Stomach (tissue), 9 donors: ENCODE results near the gene AQP10. TPM values are rescaled to one million over a fixed set of nuclear protein-coding genes. Genes with fewer than 3 reads are reported as not detected.
"Not testable (repeated sequence)": the region's sequence is repeated elsewhere in the genome, so short reads cannot be mapped to it uniquely, and the experiment has no call there.

ENCODE experiments used
- DNase-seq, 2 donors: peaks; one replicate each; pipeline versions ENCODE4 v3.0.0 to v3.0.0-alpha.2; 2013 to 2019
- H3K27ac ChIP-seq, 5 donors: fragments of 200-600 bp in 4 of 5; sonication (generic) in 4 of 5; one replicate each; pipeline ENCODE4 v1.5.1; 2013 to 2019; ENCODE audit warnings: mild to moderate bottlenecking in 1 of 5, moderate library complexity in 1 of 5
- H3K27me3 ChIP-seq, 3 donors: fragments of 200-600 bp; sonication (generic); one replicate each; pipeline ENCODE4 v1.5.1; 2017 to 2019; ENCODE audit warnings: mixed run types in 1 of 3
- H3K36me3 ChIP-seq, 4 donors: fragments of 200-600 bp; sonication (generic); 1 replicate in 3 of 4; 2 replicates in 1 of 4; pipeline ENCODE4 v1.5.1; 2016 to 2019
- H3K4me1 ChIP-seq, 4 donors: fragments of 200-600 bp; sonication (generic); one replicate each; pipeline ENCODE4 v1.5.1; 2016 to 2019
- H3K4me3 ChIP-seq, 4 donors: fragments of 200-600 bp; sonication (generic) in 3 of 4; one replicate each; pipeline ENCODE4 v1.5.1; 2016 to 2019; ENCODE audit warnings: mild to moderate bottlenecking in 1 of 4
- H3K9me3 ChIP-seq, 4 donors: fragments of 200-600 bp; sonication (generic); one replicate each; pipeline ENCODE4 v1.5.1; 2016 to 2019
- CTCF ChIP-seq, 7 experiments: fragments of 450-650 bp in 4 of 7; fragments of 200-600 bp in 3 of 7; sonication (generic) in 3 of 7; IDR thresholded peaks; one replicate each; pipeline ENCODE4 v1.5.1; 2016 to 2019; ENCODE audit warnings: antibody characterized with exemption in 7 of 7, control low read depth in 2 of 7, mild to moderate bottlenecking in 1 of 7
- EP300 ChIP-seq: sonication (generic); formaldehyde crosslinking; IDR thresholded peaks from one replicate; pipeline ENCODE4 v1.6.1; 2017; ENCODE audit warnings: antibody characterized with exemption
- POLR2A ChIP-seq, 4 donors: fragments of 450-650 bp; IDR thresholded peaks; one replicate each; pipeline ENCODE4 v1.6.1; 2016; ENCODE audit warnings: antibody characterized with exemption in 4 of 4, control low read depth in 2 of 4, mild to moderate bottlenecking in 1 of 4, moderate library complexity in 1 of 4
- POLR2AphosphoS5 ChIP-seq, 3 donors: sonication (generic); formaldehyde crosslinking; IDR thresholded peaks; one replicate each; pipeline ENCODE4 v1.6.1; 2016; ENCODE audit warnings: antibody characterized with exemption in 3 of 3
- WGBS, 5 donors: extraction: QIAGEN DNeasy Blood & Tissue Kit in 3 of 5; methylation state at CpG; one replicate each; pipeline versions ENCODE4 v1.1.5 to v1.1.7; 2013 to 2018; 5-methylcytosine and 5-hydroxymethylcytosine counted together
- intact Hi-C: fragments of 100-400 bp; cut with DNase I; formaldehyde crosslinking; loops from one replicate; pipeline ENCODE4 v1.15.1; 2023; ENCODE audit warnings: low total_unique reads
- polyA plus RNA-seq, 3 donors: library from polyadenylated mRNA; stranded (reverse); fragments of 200-250 nt; gene quantifications; one replicate each; pipeline ENCODE4 v1.2.3, GENCODE V29; 2013
- total RNA-seq, 5 donors: library from RNA; depleted of rRNA; stranded (reverse); fragments of >200 nt; gene quantifications; one replicate each; pipeline versions ENCODE4 v1.1.0 to v1.2.3, GENCODE V29; 2014 to 2016
- donor health status: healthy with polysubstance abuse.
- donor health status: Bipolar disorder and iron deficiency.
- donor health status: healthy.

The AQP10 gene
- total and polyA plus RNA-seq, 8 donors, result not detected

DNA sequence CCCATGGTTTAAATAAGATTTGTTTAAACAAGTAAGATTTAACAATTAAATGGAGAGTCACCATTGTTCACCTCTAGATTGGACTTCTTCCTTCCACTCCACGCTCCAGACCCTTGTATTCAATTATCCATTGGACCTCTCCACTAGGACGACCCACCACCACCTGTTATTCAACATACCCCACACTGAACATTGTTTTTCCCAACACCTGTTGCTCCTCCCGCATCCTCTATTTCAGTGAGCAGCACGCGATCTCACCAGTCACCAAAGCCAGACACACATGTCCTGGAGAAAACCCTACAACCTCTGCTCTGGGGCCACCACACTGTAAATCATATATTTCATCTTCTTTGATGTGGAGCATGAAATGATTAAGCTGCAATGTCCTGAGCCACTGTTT is 33.1 kb downstream of the AQP10 start:
- Histone ChIP-seq H3K36me3 (peaks cover 4 to 10% (median 9%) of the 10 kb centered on the region in 4 donors), H3K4me1 (peaks cover 31 to 54% (median 39%) of the 10 kb centered on the region in 4 donors), H3K27ac (peak overlapping the region; percentile 71 to 87 (median 84)), H3K9me3 (no peaks in the 10 kb centered on the region), H3K27me3 (peaks cover 0 to 6% (median 0%) of the 10 kb centered on the region in 3 donors), H3K4me3 (no peak overlapping the region)
- DNase-seq, result no peak
- TF ChIP-seq POLR2AphosphoS5 (IDR thresholded peaks at IDR 0.05) (no peak), EP300 (no peak), POLR2A (IDR thresholded peaks at IDR 0.05) (no peak), CTCF (IDR thresholded peaks at IDR 0.05) (no peak)
- WGBS, 5 donors, result 85 to 95% (median 90%) methylated on average over 5 of the region's 5 CpGs
- intact Hi-C loops, result no loop called here

DNA sequence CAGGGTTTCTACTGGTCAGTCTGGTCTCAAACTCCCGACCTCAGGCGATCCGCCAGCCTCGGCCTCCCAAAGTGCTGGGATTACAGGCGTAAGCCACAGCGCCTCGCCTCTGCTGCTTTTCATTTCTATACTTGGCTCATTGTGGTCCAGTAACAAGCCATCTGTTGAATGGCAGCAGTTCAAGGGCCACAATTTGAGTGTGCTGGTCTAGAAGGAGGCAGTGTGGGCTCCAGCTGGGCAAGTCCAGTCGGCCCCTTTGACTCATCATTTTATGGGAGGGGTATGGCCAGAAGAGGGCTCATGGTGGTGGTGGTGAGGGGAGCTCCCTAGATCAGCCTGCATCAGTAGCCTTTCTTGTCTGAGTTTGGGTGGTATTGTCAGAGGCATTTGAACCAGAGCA is 37.6 kb downstream of the AQP10 start:
- H3K27ac ChIP-seq, result no peak overlapping the region
- intact Hi-C loops, result no loop called here
- no peaks in the 10 kb centered on the region for H3K27me3 ChIP-seq
- peaks cover 14 to 22% (median 16%) of the 10 kb centered on the region in 4 donors for H3K4me1 ChIP-seq
- H3K4me3 ChIP-seq, result no peak overlapping the region
- H3K36me3 ChIP-seq, result no peaks in the 10 kb centered on the region
- WGBS, 5 donors, result 91 to 96% (median 93%) methylated on average over 7 to 8 of the region's 8 CpGs
- no peaks in the 10 kb centered on the region for H3K9me3 ChIP-seq
- no peak for DNase-seq
- TF ChIP-seq POLR2AphosphoS5 (IDR thresholded peaks at IDR 0.05) (no peak), CTCF (IDR thresholded peaks at IDR 0.05) (no peak), EP300 (no peak), POLR2A (IDR thresholded peaks at IDR 0.05) (no peak)

DNA sequence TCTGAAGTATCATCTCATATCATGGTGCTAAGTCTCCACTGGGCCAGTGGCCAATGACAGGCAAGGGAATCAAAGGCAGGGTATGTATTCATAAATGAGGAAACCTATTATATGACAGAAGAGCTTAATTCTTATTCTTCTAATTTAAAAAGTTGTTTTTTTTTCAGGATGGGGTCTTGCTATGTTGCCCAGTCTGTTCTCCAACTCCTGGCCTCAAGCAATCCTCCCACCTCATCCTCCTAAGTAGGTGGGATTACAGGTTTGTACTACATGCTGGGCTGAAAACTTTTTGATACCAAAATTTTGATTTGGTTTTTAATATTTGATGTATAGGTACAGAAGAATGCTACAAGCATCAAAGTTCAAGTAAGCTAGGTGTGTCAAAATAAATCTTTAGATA is 39.4 kb downstream of the AQP10 start:
- H3K27me3 ChIP-seq, result no peaks in the 10 kb centered on the region
- no peak for DNase-seq
- no peak overlapping the region for H3K27ac ChIP-seq
- TF ChIP-seq EP300 (no peak), POLR2AphosphoS5 (IDR thresholded peaks at IDR 0.05) (no peak), POLR2A (IDR thresholded peaks at IDR 0.05) (no peak), CTCF (IDR thresholded peaks at IDR 0.05) (no peak)
- peaks cover 0 to 4% (median under 1%) of the 10 kb centered on the region in 4 donors for H3K4me1 ChIP-seq
- intact Hi-C loops, result no loop called here
- H3K9me3 ChIP-seq, result no peaks in the 10 kb centered on the region
- no peak overlapping the region for H3K4me3 ChIP-seq
- no peaks in the 10 kb centered on the region for H3K36me3 ChIP-seq

DNA sequence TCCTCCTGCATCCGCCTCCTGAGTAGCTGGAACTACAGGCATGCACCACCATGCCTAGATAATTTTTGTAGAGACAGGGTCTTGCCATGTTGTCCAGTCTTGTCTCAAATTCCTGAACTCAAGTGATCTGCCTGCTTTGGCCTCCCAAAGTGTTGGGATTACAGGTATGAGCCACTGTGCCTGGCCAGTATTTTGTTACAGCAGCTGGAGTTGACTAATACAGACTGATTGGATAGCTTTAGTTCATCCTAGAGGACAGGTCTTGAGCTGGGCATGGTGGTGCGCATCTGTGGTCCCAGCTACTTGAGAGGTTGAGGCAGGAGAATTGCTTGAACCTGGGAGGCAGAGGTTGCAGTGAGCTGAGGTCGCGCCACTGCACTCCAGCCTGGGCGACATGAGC is 40.0 kb downstream of the AQP10 start:
- intact Hi-C loops, H3K27me3 ChIP-seq, DNase-seq, H3K4me3 ChIP-seq, H3K9me3 ChIP-seq, H3K36me3 ChIP-seq, H3K27ac ChIP-seq, H3K4me1 ChIP-seq: not testable (repeated sequence)
- 82 to 95% (median 89%) methylated on average over 5 of the region's 5 CpGs for WGBS, 5 donors

GRCh38 chr1:154361357-154361756 is 40.5 kb downstream of the AQP10 start:
- Histone ChIP-seq H3K27me3 (no peaks in the 10 kb centered on the region), H3K4me1 (no peaks in the 10 kb centered on the region), H3K9me3 (no peaks in the 10 kb centered on the region), H3K27ac (no peak overlapping the region), H3K4me3 (no peak overlapping the region), H3K36me3 (no peaks in the 10 kb centered on the region)
- TF ChIP-seq EP300 (no peak), POLR2AphosphoS5 (IDR thresholded peaks at IDR 0.05) (no peak), POLR2A (IDR thresholded peaks at IDR 0.05) (no peak), CTCF (IDR thresholded peaks at IDR 0.05) (no peak)
- intact Hi-C loops, result no loop called here
- no peak for DNase-seq
- WGBS, 5 donors, result 67 to 78% (median 70%) methylated on average over 3 of the region's 3 CpGs
